SK-N-SH treated with all-trans-retinoic acid at 6 μM for 48 hours (cell line): ENCODE data around the gene TEX54.
A peak's percentile ranks its signal among the peaks of the same experiment; 100 is the strongest.

Experiments used
- ATAC-seq: fragments of 200-7000 bp; cut with Tn5 transposase; 3 replicates; pipeline ENCODE4 v1.9.1; 2020; ENCODE audit warnings: mild to moderate bottlenecking, moderate library complexity
- ARNTL ChIP-seq: fragments of 450-650 bp; formaldehyde crosslinking; IDR thresholded peaks from 2 replicates; pipeline ENCODE4 v1.5.0; 2020; ENCODE audit warnings: low read depth, mild to moderate bottlenecking, moderate library complexity, borderline replicate concordance
- BACH2 ChIP-seq: fragments of 250-450 bp; sonication (Bioruptor Pico); IDR thresholded peaks from 2 replicates; pipeline ENCODE4 v1.9.0; 2021; ENCODE audit warnings: mild to moderate bottlenecking, borderline replicate concordance
- CSDC2 ChIP-seq: fragments of 250-450 bp; sonication (Bioruptor Pico); IDR thresholded peaks from 2 replicates; pipeline ENCODE4 v1.5.0; 2020; ENCODE audit warnings: mild to moderate bottlenecking, moderate library complexity
- ESRRG ChIP-seq: fragments of 250-450 bp; sonication (Bioruptor Pico); IDR thresholded peaks from 2 replicates; pipeline ENCODE4 v1.6.1; 2021; ENCODE audit warnings: mild to moderate bottlenecking
- GLIS3 ChIP-seq: fragments of 250-450 bp; sonication (Bioruptor Pico); IDR thresholded peaks from 2 replicates; pipeline ENCODE4 v1.5.0; 2020; ENCODE audit warnings: mild to moderate bottlenecking, moderate library complexity
- ISL1 ChIP-seq: fragments of 250-450 bp; sonication (Bioruptor Pico); IDR thresholded peaks from 2 replicates; pipeline ENCODE4 v2.1.2; 2022; ENCODE audit warnings: mild to moderate bottlenecking, moderate library complexity
- OSR1 ChIP-seq: fragments of 250-450 bp; sonication (Bioruptor Pico); IDR thresholded peaks from 2 replicates; pipeline ENCODE4 v1.8.0; 2022; ENCODE audit warnings: moderate library complexity, mild to moderate bottlenecking, inconsistent platforms
- PPARA ChIP-seq: fragments of 250-450 bp; sonication (Bioruptor Pico); IDR thresholded peaks from 2 replicates; pipeline ENCODE4 v1.5.0; 2020; ENCODE audit warnings: mild to moderate bottlenecking, borderline replicate concordance
- TOX ChIP-seq: fragments of 250-450 bp; sonication (Bioruptor Pico); IDR thresholded peaks from 2 replicates; pipeline ENCODE4 v1.8.0; 2021; ENCODE audit warnings: mild to moderate bottlenecking, moderate library complexity, borderline replicate concordance
- ZC3H10 ChIP-seq: fragments of 250-450 bp; sonication (Bioruptor Pico); IDR thresholded peaks from 2 replicates; pipeline ENCODE4 v1.5.1; 2021; ENCODE audit warnings: mild to moderate bottlenecking, moderate library complexity
- ZFP3 ChIP-seq: fragments of 250-450 bp; sonication (Bioruptor Pico); IDR thresholded peaks from 2 replicates; pipeline ENCODE4 v1.5.0; 2020; ENCODE audit warnings: mild to moderate bottlenecking, moderate library complexity
- ZFP30 ChIP-seq: fragments of 450-650 bp; formaldehyde crosslinking; IDR thresholded peaks from 2 replicates; pipeline ENCODE4 v1.5.0; 2022; ENCODE audit warnings: mild to moderate bottlenecking, moderate library complexity
- ZNF565 ChIP-seq: fragments of 450-650 bp; formaldehyde crosslinking; conservative IDR thresholded peaks from 2 replicates; pipeline ENCODE4 v1.5.0; 2020; ENCODE audit warnings: low read depth, mild to moderate bottlenecking, moderate library complexity
- ZNF70 ChIP-seq: fragments of 450-650 bp; formaldehyde crosslinking; IDR thresholded peaks from 2 replicates; pipeline ENCODE4 v1.5.0; 2020; ENCODE audit warnings: mild to moderate bottlenecking, moderate library complexity
- ZNF8 ChIP-seq: fragments of 450-650 bp; formaldehyde crosslinking; IDR thresholded peaks from 2 replicates; pipeline ENCODE4 v1.5.0; 2020; ENCODE audit warnings: mild to moderate bottlenecking, moderate library complexity
- TF ChIP-seq, protein P1 (sequence below): fragments of 250-450 bp; sonication (Bioruptor Pico); IDR thresholded peaks from 2 replicates; pipeline ENCODE4 v1.8.0; 2021; ENCODE audit warnings: low read depth, mild to moderate bottlenecking, moderate library complexity, borderline replicate concordance
- TF ChIP-seq, protein P2 (sequence below): fragments of 250-450 bp; sonication (Bioruptor Pico); IDR thresholded peaks from 2 replicates; pipeline ENCODE4 v1.5.0; 2020; ENCODE audit warnings: mild to moderate bottlenecking, moderate library complexity
- TF ChIP-seq, protein P3 (sequence below): fragments of 250-450 bp; sonication (Bioruptor Pico); IDR thresholded peaks from 2 replicates; pipeline ENCODE4 v1.5.1; 2021; ENCODE audit warnings: mild to moderate bottlenecking, moderate library complexity

The TEX54 gene

DNA sequence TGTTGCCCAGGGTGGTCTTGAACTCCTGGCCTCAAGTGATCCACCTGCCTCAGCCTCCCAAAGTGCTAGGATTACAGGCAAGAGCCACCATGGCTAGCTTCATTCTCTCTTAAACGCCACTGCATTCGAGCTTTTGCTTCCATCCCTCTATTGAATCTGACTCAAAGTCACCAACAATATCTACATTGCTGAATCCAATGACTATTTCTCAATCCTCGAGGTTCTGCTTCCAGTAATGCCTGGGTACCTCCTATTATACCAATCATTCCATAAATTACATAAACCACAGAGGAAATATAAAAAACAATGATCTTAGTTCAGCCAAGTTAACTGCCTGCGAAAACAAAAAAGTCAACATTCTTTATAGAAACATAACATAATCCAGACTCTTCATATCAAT is 15.5 kb downstream of the TEX54 start (continued):
- no peak for TF ChIP-seq ZC3H10 (CRISPR knock-in tag)

DNA sequence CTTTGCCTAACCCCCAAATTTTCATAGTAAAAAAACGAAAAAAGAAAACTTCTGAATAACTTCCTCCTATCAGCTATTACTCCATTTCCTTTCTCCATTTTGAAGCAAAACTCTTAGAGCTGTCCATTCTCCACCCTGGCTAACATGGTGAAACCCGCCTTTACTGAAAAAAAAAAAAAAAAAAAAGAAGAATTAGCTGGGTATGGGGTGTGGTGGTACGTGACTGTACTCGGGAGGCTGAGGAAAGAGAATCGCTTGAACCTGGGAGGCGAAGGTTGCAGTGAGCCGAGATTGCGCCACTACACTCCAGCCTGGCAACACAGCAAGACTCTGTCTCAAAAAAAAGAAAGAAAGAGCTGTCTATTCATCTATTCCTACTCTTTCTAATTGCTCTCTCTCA is 16.1 kb downstream of the TEX54 start:
- TF ChIP-seq ZNF8 (CRISPR knock-in tag) (no peak), ZNF70 (CRISPR knock-in tag) (no peak), OSR1 (no peak), ZFP30 (CRISPR knock-in tag) (no peak)
- TF ChIP-seq, protein P1, sequence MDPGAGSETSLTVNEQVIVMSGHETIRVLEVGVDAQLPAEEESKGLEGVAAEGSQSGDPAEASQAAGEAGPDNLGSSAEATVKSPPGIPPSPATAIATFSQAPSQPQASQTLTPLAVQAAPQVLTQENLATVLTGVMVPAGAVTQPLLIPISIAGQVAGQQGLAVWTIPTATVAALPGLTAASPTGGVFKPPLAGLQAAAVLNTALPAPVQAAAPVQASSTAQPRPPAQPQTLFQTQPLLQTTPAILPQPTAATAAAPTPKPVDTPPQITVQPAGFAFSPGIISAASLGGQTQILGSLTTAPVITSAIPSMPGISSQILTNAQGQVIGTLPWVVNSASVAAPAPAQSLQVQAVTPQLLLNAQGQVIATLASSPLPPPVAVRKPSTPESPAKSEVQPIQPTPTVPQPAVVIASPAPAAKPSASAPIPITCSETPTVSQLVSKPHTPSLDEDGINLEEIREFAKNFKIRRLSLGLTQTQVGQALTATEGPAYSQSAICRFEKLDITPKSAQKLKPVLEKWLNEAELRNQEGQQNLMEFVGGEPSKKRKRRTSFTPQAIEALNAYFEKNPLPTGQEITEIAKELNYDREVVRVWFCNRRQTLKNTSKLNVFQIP (CRISPR knock-in tag) = no peak
- TF ChIP-seq, protein P2, sequence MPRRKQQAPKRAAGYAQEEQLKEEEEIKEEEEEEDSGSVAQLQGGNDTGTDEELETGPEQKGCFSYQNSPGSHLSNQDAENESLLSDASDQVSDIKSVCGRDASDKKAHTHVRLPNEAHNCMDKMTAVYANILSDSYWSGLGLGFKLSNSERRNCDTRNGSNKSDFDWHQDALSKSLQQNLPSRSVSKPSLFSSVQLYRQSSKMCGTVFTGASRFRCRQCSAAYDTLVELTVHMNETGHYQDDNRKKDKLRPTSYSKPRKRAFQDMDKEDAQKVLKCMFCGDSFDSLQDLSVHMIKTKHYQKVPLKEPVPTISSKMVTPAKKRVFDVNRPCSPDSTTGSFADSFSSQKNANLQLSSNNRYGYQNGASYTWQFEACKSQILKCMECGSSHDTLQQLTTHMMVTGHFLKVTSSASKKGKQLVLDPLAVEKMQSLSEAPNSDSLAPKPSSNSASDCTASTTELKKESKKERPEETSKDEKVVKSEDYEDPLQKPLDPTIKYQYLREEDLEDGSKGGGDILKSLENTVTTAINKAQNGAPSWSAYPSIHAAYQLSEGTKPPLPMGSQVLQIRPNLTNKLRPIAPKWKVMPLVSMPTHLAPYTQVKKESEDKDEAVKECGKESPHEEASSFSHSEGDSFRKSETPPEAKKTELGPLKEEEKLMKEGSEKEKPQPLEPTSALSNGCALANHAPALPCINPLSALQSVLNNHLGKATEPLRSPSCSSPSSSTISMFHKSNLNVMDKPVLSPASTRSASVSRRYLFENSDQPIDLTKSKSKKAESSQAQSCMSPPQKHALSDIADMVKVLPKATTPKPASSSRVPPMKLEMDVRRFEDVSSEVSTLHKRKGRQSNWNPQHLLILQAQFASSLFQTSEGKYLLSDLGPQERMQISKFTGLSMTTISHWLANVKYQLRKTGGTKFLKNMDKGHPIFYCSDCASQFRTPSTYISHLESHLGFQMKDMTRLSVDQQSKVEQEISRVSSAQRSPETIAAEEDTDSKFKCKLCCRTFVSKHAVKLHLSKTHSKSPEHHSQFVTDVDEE (CRISPR knock-in tag) = no peak
- no peak for ATAC-seq

GRCh38 chr11:62811659-62812058 is 21.0 kb downstream of the TEX54 start:
- peak; percentile 19; the same call in 1 of the 3 replicates for ATAC-seq
- no peak for TF ChIP-seq ESRRG (CRISPR knock-in tag)
- TF ChIP-seq TOX = no peak
- no peak for TF ChIP-seq GLIS3 (CRISPR knock-in tag)
- no peak for TF ChIP-seq ZNF70 (CRISPR knock-in tag)
- TF ChIP-seq BACH2 (CRISPR knock-in tag) = no peak
- no peak for TF ChIP-seq PPARA
- no peak for TF ChIP-seq ISL1
- no peak for TF ChIP-seq ZNF8 (CRISPR knock-in tag)
- TF ChIP-seq, protein P3, sequence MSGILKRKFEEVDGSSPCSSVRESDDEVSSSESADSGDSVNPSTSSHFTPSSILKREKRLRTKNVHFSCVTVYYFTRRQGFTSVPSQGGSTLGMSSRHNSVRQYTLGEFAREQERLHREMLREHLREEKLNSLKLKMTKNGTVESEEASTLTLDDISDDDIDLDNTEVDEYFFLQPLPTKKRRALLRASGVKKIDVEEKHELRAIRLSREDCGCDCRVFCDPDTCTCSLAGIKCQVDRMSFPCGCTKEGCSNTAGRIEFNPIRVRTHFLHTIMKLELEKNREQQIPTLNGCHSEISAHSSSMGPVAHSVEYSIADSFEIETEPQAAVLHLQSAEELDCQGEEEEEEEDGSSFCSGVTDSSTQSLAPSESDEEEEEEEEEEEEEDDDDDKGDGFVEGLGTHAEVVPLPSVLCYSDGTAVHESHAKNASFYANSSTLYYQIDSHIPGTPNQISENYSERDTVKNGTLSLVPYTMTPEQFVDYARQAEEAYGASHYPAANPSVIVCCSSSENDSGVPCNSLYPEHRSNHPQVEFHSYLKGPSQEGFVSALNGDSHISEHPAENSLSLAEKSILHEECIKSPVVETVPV = no peak
- TF ChIP-seq ZFP3 (CRISPR knock-in tag) = no peak
- TF ChIP-seq, protein P2 (CRISPR knock-in tag) = no peak
- no peak for TF ChIP-seq CSDC2 (CRISPR knock-in tag)

GRCh38 chr11:62810748-62811147 is 21.9 kb downstream of the TEX54 start:
- ATAC-seq = no peak
- TF ChIP-seq, protein P2 (CRISPR knock-in tag) = no peak
- no peak for TF ChIP-seq ESRRG (CRISPR knock-in tag)
- TF ChIP-seq ZNF565 (CRISPR knock-in tag) = no peak
- TF ChIP-seq ISL1 = no peak
- TF ChIP-seq GLIS3 (CRISPR knock-in tag) = no peak
- TF ChIP-seq BACH2 (CRISPR knock-in tag) = no peak
- TF ChIP-seq, protein P1 (CRISPR knock-in tag) = no peak
- TF ChIP-seq ARNTL (CRISPR knock-in tag) = no peak
- no peak for TF ChIP-seq TOX
- TF ChIP-seq, protein P3 = no peak
- no peak for TF ChIP-seq ZC3H10 (CRISPR knock-in tag)
